ENCODE measurements around the gene CRADD. TPM values are rescaled to one million over a fixed set of nuclear protein-coding genes. Genes with fewer than 3 reads are reported as not detected.

CRADD gene
- total RNA-seq, 1 donor, result 12.5 TPM

DNA sequence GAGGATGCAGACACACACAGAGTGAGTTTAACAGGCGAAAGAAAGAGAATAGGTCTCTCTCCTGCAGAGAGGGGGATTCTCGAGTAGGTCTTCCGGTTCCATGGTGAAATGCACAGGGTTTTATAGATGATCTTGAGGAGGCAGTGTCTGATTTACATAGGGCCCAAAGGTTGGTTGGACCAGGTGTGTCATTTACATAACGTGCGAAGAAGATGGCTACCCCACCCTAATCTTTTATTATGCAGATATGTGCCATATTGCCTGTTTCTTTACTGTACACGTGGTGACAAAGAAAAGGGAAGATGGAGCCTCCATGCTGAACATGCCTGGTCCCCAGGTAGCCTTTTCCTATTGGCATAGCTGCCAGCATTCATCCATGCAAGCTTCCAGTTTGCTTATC lies 219.8 kb downstream of the CRADD start:
- DNase-seq (ENCODE audit: low read depth), result no peak
- TF ChIP-seq, protein P1, sequence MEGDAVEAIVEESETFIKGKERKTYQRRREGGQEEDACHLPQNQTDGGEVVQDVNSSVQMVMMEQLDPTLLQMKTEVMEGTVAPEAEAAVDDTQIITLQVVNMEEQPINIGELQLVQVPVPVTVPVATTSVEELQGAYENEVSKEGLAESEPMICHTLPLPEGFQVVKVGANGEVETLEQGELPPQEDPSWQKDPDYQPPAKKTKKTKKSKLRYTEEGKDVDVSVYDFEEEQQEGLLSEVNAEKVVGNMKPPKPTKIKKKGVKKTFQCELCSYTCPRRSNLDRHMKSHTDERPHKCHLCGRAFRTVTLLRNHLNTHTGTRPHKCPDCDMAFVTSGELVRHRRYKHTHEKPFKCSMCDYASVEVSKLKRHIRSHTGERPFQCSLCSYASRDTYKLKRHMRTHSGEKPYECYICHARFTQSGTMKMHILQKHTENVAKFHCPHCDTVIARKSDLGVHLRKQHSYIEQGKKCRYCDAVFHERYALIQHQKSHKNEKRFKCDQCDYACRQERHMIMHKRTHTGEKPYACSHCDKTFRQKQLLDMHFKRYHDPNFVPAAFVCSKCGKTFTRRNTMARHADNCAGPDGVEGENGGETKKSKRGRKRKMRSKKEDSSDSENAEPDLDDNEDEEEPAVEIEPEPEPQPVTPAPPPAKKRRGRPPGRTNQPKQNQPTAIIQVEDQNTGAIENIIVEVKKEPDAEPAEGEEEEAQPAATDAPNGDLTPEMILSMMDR (IDR thresholded peaks at IDR 0.05; ENCODE audit: insufficient read depth, low read depth, low read length), result no peak
- H3K4me3 ChIP-seq (ENCODE audit: low read depth, low read length), result no peak overlapping the region

DNA sequence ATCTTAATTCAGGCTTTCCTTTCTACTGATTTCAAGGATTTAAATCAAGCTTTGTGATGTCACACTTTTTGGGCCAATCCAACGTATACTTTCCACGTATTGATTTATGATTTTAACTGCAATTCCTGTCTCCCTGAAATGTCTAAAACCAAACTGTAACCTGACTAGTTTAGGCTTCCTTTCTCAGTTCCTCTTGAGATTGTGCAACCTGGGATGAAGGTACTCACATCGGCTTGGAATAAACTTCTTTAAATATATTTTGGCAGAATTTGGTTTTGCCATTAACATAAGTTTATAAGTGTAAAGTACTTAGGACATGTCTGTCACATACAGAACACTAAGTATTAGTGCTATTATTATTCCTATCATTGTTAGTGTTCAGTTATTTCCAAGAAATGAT lies 224.6 kb downstream of the CRADD start:
- TF ChIP-seq, protein P1 (IDR thresholded peaks at IDR 0.05; ENCODE audit: insufficient read depth, low read depth, low read length), result no peak
- H3K4me3 ChIP-seq (ENCODE audit: low read depth, low read length), result no peak overlapping the region
- no peak for DNase-seq (ENCODE audit: low read depth)

DNA sequence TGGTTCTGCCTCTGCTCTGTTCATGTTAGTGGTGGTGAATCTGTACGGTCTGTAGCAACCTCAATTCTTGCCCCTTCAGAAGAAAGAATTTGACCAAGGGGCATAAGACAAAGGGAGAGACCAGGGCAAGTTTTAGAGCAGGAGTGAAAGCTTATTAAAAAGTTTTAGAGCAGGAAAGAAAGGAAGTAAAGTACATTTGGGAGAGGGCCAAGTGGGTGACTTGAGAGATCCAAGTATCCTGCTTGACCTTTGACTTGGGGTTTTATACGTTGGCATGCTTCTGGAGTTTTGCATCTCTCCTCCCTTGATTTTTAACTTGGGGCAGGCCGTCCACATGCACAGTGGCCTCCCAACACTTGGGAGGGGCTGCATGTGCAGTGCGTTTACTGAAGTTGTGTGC lies 225.0 kb downstream of the CRADD start:
- H3K4me3 ChIP-seq (ENCODE audit: low read depth, low read length), result no peak overlapping the region
- TF ChIP-seq, protein P1 (IDR thresholded peaks at IDR 0.05; ENCODE audit: insufficient read depth, low read depth, low read length), result no peak
- no peak for DNase-seq (ENCODE audit: low read depth)

DNA sequence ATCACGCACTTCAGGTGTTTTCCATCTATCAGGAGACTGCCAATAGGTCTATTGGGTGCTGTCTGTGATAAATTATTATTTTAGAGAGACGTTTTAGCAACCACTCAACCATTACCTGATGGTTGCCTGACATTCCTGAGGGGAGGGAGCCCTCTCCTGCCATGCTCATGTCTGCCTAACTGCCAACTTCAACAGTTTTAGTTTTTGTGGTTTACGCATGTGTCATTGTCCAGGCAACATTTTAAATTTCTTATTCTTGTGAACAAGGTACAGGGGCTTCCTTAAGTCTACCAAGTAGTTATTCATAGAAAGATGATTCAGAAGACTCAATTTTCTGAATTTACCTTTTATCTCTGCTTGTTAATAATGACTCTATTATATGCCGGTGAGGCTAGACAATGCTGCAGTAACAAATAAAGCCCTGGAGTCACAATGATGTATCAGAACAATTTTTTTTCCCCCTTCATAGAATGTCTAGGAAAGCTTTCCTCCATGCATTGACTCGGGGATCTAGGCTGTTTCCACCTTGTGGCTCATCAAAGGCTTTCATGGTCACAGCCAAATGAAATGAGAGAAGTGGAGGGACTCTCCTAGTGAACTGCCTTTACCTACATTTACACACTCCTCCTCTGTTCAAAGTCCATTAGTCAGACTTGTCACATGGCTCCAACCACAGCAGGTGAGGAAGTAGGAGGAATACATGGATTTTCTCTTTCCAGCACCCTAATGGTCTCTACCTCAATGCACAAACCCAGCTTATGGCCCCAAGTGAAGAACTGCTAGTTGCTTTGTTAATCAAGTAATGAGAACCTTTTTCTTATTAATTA lies 225.8 kb downstream of the CRADD start:
- TF ChIP-seq, protein P1 (IDR thresholded peaks at IDR 0.05; ENCODE audit: insufficient read depth, low read depth, low read length), result no peak
- no peak overlapping the region for H3K4me3 ChIP-seq (ENCODE audit: low read depth, low read length)
- DNase-seq (ENCODE audit: low read depth), result no peak

DNA sequence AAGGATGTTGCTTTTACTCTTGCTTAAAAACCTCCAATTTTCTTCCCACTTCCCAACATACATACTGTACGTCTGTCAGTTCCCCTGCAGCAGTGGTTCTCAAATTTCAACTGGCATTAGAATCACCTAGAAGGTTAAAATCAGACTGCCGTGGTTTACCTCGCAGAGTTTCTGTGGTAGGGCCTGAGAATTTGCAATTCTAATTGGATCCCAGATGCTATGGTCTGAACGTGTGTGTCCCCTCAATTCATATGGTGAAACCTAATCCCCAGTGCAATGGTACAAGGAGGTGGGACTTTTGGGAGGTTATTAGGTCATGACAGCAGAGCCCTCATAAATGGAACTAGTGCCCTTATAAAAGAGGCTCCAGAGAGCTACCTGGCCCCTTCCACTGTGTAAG lies 226.9 kb downstream of the CRADD start:
- TF ChIP-seq, protein P1 (IDR thresholded peaks at IDR 0.05; ENCODE audit: insufficient read depth, low read depth, low read length), result no peak
- H3K4me3 ChIP-seq (ENCODE audit: low read depth, low read length), result no peak overlapping the region
- DNase-seq (ENCODE audit: low read depth), result no peak

DNA sequence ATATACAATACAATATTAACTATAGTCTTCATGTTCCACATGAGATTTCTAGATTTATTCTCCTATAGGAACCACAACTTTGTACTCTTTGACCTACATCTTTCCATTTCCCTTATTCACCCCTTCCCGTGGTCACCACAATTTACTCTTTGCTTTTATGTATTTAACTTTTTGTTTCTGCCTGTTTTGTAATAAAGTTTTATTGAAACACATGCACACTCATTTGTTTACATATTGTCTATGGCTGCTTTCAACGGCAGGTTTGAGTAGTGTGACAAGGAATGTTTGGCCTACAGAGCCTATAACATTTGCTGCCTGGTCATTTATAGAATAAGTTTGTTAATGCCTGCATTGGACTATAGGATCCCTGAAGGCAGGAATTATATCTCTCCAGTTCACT lies 231.1 kb downstream of the CRADD start:
- TF ChIP-seq, protein P1 (IDR thresholded peaks at IDR 0.05; ENCODE audit: insufficient read depth, low read depth, low read length), result no peak
- H3K4me3 ChIP-seq (ENCODE audit: low read depth, low read length), result no peak overlapping the region
- DNase-seq (ENCODE audit: low read depth), result no peak
